ENCODE data around the gene ANKS1B.

ANKS1B gene

GRCh38 chr12:99372257-99372920 is 612.3 kb downstream of the ANKS1B start:
- Histone ChIP-seq H3K4me3 (ENCODE audit: low read depth, low read length) (no peak overlapping the region), H3K36me3 (ENCODE audit: control insufficient read depth in 2 of 2, insufficient read depth in 1 of 2, low read length in 2 of 2) (no peaks in the 10 kb centered on the region), H3K4me1 (ENCODE audit: control insufficient read depth, insufficient read depth, low read length) (no peaks in the 10 kb centered on the region), H3K27ac (ENCODE audit: extremely low read depth, low read depth, low read length) (no peak overlapping the region), H3K9me3 (ENCODE audit: control insufficient read depth, insufficient read depth, low read depth, low read length) (no peaks in the 10 kb centered on the region)
- POLR2A ChIA-PET, result no interaction called here
- no peak for TF ChIP-seq ZNF350 (tag by site-specific recombination; IDR thresholded peaks at IDR 0.05)
- no peak for TF ChIP-seq ZNF777 (tag by site-specific recombination; IDR thresholded peaks at IDR 0.05; ENCODE audit: borderline replicate concordance)
- no peak for TF ChIP-seq ZBTB44 (tag by site-specific recombination; IDR thresholded peaks at IDR 0.05)
- TF ChIP-seq PRDM6 (tag by site-specific recombination; IDR thresholded peaks at IDR 0.05), result no peak
- no peak for TF ChIP-seq ZNF398 (tag by site-specific recombination; IDR thresholded peaks at IDR 0.05)
- no peak for TF ChIP-seq FEZF1 (tag by site-specific recombination; IDR thresholded peaks at IDR 0.05)
- TF ChIP-seq ZNF266 (tag by site-specific recombination; IDR thresholded peaks at IDR 0.05; ENCODE audit: low read depth), result no peak
- no peak for TF ChIP-seq ZNF623 (tag by site-specific recombination; IDR thresholded peaks at IDR 0.05)
- no peak for TF ChIP-seq ZNF571 (tag by site-specific recombination; IDR thresholded peaks at IDR 0.05)
- TF ChIP-seq ZBTB1 (tag by site-specific recombination; IDR thresholded peaks at IDR 0.05), result no peak
- TF ChIP-seq GLI2 (tag by site-specific recombination; IDR thresholded peaks at IDR 0.05; ENCODE audit: borderline replicate concordance, low read depth), result no peak
- CTCF ChIA-PET, result no interaction called here

- H3K9me3 ChIP-seq (ENCODE audit: control insufficient read depth, insufficient read depth, low read depth, low read length), result no peaks in the 10 kb centered on the region
- H3K36me3 ChIP-seq (ENCODE audit: control insufficient read depth in 2 of 2, insufficient read depth in 1 of 2, low read length in 2 of 2), result no peaks in the 10 kb centered on the region
- no peak overlapping the region for H3K4me3 ChIP-seq (ENCODE audit: low read depth, low read length)
- ChIA-PET CTCF (interaction anchor here (0.6 to 1.4 kb wide), 2 partner anchors 20 to 90 kb away, joined by 3 to 4 read pairs; no protein-coding TSS in a partner anchor), POLR2A (no interaction called here)
- no peak for TF ChIP-seq HOXA7 (CRISPR knock-in tag; IDR thresholded peaks at IDR 0.05; ENCODE audit: borderline replicate concordance)
- no peak for TF ChIP-seq ZNF132 (tag by site-specific recombination; IDR thresholded peaks at IDR 0.05; ENCODE audit: borderline replicate concordance)
- H3K4me1 ChIP-seq (ENCODE audit: control insufficient read depth, insufficient read depth, low read length), result no peaks in the 10 kb centered on the region
- no peak overlapping the region for H3K27ac ChIP-seq (ENCODE audit: extremely low read depth, low read depth, low read length)
Measured at GRCh38 chr12:99370421-99371138, 614.2 kb downstream of the ANKS1B start.

GRCh38 chr12:99367181-99367580 is 617.6 kb downstream of the ANKS1B start:
- ChIA-PET CTCF (no interaction called here), POLR2A (no interaction called here)
- TF ChIP-seq ZNF354C (tag by site-specific recombination; IDR thresholded peaks at IDR 0.05; ENCODE audit: borderline replicate concordance, low read depth), result no peak
- TF ChIP-seq ZSCAN18 (tag by site-specific recombination; IDR thresholded peaks at IDR 0.05), result no peak
- TF ChIP-seq GLI2 (tag by site-specific recombination; IDR thresholded peaks at IDR 0.05; ENCODE audit: borderline replicate concordance, low read depth), result no peak
- no peak for TF ChIP-seq ZFP37 (tag by site-specific recombination; IDR thresholded peaks at IDR 0.05)
- Histone ChIP-seq H3K9me3 (ENCODE audit: control insufficient read depth, insufficient read depth, low read depth, low read length) (no peaks in the 10 kb centered on the region), H3K27ac (ENCODE audit: extremely low read depth, low read depth, low read length) (no peak overlapping the region), H3K4me3 (ENCODE audit: low read depth, low read length) (no peak overlapping the region), H3K36me3 (ENCODE audit: control insufficient read depth in 2 of 2, insufficient read depth in 1 of 2, low read length in 2 of 2) (no peaks in the 10 kb centered on the region), H3K4me1 (ENCODE audit: control insufficient read depth, insufficient read depth, low read length) (no peaks in the 10 kb centered on the region)

Measured in HEK293 (cell line).